Dermis blood vessel endothelial cell (primary cell): Measurements from ENCODE around the gene STOM. TPM values are rescaled to one million over a fixed set of nuclear protein-coding genes. Genes with fewer than 3 reads are reported as not detected.

ENCODE experiments used
- DNase-seq: peaks from one replicate; pipeline ENCODE4 v3.0.0; 2010
- total RNA-seq: library from RNA; depleted of rRNA; stranded (reverse); fragments of >200 nt; gene quantifications from 2 replicates; pipeline ENCODE4 v1.2.3, GENCODE V29; 2014

The STOM gene
- total RNA-seq, 1 donor from 2014 or later: 473 TPM

DNA sequence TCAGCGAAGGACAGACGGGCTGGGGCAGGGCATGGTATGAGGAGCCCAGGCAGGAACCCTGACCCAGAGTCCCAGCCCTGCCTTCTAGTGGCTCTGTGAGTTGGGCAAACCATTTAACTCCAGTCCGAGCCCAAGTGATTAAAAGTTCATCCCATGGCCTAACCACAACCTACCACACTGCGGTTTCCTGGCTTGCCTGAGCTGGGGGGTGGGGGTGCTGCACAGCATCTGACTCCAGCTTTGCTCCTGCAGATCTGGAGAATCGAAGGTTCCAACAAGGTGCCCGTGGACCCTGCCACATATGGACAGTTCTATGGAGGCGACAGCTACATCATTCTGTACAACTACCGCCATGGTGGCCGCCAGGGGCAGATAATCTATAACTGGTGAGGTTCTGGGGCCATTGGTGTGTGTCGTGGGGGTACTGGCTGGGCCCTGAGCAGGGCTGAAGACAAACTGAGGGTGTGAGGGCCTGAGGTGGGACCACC lies 49.0 kb downstream of the STOM start:
- DNase-seq: no peak

DNA sequence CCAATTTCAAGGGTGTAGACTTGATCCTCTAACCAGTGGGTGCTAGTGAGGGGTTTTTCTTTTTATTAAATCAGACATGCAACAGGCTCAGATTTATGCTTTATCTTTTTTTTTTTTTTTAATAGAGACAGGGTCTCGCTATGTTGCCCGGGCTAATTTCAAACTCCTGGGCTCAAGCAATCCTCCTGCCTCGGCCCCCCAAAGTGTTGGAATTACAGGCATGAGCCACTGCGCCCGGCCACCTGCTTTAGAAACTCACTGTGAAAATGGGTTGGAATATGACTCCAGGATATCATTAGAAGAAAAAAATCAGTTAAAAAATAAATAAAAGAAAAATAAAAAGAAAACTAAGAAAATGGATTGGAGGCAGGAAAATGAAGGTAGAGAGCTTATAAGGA lies 50.7 kb downstream of the STOM start:
- DNase-seq: no peak

DNA sequence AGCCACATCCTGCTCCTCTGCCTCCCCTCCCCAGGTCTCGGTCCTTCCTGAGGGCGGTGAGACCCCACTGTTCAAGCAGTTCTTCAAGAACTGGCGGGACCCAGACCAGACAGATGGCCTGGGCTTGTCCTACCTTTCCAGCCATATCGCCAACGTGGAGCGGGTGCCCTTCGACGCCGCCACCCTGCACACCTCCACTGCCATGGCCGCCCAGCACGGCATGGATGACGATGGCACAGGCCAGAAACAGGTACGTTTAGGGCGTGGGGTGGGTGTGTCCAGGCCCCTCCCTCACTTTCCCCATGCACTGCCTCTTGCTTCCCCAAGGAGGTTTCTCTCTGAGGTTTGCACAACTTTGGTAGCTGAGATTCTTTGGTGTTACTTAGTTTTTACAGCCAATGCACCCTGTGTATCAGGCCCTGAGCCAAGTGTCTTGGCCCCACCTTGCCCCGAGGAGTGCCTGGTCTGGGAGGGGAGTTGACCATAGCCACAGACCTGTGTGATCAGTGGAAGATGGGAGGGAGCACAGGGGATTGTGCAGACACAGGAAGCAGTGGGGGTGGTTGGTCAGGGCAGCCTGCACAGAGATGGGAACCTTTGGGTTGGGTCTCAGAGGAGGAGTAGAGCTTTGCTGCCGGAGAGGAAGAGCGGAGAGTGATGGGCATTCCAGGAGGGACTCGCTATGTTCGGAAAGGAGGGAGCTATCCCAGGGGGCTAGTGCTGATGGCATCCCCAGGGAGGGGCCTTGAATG lies 51.2 kb downstream of the STOM start:
- no peak for DNase-seq

DNA sequence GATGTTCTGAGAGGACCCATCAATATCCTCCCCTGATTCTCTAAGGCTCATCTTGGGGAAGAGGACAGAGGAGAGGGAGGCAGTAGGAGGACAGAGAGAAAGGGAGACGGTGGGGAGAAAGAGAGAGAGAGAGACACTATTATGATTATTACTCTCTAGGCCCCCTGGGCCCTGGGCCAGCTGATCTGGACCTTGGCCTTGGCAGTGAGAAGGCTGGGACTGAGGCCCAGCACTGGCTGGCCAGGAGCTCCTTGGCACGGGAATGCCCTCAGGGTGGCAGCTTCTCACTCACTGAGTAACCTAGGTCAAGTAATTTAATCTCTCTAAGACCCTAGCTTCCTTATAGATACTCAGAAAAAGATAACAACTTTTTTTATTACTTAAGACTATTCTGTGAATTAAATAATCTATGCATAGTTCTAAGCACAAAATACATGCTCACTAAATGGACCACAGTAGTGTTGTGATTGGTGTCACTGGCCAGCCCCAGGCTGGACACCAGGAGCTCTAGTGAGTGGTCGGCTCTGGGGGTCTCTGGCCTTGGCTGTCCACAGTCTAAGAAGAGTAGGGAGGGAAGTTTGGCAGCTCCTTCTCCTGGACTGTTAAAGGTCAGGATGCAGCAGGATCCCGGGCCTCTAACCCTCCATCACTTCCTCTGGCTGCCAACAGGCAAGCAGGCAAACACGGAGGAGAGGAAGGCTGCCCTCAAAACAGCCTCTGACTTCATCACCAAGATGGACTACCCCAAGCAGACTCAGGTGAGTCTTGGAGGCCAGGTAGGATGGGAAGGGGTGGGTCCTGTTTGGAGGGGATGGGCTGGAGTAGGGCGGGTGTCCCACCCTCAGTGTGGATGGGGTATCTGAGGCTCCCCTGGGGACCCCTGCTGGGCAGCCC lies 52.1 kb downstream of the STOM start:
- DNase-seq: no peak

DNA sequence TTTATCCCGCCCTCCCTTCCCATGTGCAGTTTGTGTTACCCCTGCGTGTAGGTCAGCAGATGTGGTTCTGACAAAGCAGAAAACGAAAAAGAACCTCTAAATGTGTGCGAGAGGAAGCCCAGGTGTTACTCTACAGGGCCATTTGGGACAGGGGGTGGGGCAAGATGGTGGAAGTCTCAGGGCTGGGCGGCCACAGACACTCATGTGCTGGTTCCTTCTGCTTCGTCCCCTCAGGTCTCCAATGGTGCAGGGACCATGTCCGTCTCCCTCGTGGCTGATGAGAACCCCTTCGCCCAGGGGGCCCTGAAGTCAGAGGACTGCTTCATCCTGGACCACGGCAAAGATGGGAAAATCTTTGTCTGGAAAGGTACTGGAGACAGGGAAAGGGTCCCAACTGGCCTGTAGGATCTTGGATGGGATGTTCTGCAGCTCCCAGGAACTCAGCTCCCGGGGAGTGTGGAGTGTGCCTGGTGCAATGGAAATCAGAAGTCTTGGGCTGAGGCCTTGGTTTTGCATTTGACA lies 53.1 kb downstream of the STOM start:
- DNase-seq: no peak

DNA sequence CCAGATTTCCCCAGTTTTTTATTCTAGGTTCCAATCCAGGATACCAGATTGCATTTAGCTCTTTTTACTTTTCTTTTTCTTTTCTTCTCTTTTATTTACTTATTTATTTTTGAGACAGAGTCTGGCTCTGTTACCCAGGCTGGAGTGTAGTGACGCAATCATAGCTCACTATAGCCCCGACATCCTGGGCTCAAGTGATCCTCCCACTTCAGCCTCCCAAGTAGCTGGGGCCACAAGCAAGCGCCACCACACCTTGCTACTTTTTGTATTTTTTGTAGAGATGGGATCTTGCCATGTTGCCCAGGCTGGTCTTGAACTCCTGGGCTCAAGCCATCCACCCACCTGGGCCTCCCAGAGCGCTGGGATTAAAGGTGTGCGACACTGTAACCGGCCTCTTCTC lies 53.7 kb downstream of the STOM start:
- DNase-seq: no peak

DNA sequence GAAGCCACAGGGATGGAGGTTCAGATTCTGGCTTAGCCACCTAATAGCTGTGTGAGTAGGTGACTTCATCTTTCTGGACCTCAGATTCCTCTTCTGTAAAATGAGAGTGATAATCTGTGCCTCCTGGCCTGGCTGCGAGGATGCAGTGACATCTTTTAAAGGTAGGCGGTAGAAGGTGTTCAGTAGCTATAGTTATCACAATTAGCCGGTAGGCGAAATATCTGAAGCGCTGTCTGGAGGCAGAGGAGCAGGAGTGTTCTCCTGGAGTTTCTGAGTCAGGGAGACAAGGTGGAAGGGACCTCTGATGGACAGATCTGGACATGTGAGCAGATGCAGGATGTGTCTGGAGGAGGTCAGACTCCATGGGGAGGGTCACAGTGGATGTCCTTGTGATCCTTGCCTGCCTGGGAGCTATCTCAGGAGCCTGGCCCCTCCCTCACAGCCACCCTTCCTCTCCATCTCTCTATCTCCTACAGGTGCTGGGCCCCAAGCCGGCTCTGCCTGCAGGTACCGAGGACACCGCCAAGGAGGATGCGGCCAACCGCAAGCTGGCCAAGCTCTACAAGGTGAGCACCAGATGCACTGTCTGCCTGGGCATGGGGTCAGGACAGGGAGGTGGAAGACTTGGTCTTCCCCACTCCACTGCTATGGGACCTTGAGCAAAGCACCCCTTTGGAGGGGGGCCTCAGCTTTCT lies 56.4 kb downstream of the STOM start:
- DNase-seq: no peak

DNA sequence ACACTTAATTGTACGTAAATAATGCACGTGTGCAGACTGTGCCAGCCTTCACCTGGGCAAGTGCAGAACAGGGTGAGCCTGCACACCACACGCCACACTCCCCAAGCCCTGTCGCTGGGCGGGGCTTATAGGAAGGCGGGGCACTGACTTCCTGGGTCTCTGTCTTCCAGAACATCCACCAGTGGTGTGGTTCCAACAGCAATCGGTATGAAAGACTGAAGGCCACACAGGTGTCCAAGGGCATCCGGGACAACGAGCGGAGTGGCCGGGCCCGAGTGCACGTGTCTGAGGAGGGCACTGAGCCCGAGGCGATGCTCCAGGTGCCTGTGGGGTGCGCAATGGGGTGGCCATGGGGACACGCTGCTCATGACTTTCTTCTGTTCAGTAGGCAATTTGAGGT lies 57.9 kb downstream of the STOM start:
- no peak for DNase-seq

DNA sequence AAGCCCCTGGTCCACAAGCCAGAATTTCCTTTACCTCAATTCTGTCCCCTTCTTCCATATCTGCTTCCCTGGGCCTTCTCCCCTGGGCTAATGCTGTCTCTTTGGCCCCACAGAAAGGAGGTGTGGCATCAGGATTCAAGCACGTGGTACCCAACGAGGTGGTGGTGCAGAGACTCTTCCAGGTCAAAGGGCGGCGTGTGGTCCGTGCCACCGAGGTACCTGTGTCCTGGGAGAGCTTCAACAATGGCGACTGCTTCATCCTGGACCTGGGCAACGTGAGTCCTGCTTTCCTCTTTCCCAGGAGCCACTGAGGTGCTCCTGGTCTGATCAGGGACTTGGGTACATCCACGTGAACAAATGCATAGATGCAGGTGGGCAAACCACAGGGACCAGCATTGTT lies 59.5 kb downstream of the STOM start:
- no peak for DNase-seq

DNA sequence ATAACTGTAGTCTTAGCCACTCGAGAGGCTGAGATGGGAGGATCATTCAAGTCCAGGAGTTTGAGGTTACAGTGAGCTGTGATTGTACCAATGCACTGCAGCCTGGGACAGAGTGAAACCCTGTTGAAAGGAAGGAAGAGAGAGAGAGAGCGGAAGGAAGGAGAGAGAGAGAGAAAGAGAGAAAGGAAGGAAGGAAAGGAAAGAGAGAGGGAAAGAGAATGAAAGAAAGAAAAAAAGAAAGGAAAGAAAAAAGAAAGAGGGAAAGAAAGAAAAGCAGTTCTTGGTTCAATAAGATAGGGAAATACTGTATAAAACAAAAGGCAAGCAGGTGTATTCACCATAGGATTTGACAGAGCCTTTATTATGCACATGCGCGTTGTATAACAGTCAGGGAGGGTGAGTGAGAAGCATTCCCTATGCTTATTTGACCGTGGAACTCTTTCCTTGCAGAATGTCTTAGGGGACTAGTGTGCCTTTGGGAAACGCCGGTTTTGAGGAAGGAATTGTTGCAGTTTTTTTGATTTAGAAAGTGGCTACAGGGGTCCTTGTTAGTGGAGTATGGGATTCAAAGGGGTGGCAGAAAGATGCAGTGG lies 60.1 kb downstream of the STOM start:
- DNase-seq: no peak

DNA sequence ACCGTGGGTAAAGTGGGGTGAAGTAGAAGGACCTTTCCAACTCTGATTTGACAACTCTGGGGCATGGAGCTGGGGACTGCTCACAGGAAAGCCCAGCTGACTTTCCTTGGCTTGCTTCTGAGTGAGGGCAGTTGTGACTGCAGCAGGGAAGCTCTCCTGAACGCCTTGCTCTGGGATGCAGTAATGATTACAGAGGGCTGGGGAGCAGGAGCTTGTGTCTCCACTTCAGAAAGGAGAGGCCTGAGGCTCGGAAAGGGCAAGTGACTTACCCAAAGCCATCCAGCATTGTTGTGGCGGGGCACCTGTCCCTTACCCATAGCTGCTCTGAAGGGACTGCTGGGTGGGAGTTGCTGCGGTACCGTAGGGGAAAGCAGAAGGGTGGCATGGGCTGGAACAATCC lies 60.9 kb downstream of the STOM start:
- DNase-seq: no peak

DNA sequence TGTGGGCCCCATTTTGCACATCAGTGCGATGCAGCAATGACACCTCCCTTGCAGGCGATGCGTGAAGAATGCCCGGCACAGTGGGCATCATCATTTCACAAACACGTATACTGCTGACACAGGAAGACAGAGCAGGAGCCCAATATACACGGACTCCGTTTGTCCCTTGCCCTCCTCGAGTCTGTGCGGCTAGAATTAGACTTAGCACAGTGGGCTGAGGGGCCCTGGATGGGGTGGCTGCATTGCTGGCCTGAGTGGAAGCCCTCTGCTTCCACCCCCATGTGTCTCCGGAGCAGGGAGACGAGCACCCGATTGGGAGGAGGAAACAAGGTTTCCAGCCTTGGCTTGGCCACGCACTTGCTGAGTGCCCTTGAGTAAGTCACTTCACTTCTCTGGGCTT lies 61.3 kb downstream of the STOM start:
- no peak for DNase-seq

DNA sequence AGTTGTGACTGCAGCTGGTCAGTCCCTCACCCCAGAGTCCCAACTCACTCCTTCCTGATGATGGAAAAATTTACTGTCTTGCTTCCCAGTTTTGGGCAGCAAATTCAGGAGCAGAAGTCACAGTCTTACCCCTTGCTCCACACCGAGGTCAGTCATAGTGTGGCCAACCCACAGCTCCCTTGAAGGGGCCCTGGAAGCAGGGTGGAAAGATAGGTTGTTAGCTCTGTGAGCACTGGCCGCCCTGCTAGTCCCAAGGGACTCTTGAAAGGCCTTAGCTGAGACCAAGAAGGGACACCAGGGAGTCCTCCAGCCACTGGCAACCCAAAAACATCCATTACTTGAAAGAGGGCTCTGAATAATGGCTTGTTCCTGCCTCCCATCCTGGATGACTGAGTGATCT lies 62.1 kb downstream of the STOM start:
- no peak for DNase-seq

DNA sequence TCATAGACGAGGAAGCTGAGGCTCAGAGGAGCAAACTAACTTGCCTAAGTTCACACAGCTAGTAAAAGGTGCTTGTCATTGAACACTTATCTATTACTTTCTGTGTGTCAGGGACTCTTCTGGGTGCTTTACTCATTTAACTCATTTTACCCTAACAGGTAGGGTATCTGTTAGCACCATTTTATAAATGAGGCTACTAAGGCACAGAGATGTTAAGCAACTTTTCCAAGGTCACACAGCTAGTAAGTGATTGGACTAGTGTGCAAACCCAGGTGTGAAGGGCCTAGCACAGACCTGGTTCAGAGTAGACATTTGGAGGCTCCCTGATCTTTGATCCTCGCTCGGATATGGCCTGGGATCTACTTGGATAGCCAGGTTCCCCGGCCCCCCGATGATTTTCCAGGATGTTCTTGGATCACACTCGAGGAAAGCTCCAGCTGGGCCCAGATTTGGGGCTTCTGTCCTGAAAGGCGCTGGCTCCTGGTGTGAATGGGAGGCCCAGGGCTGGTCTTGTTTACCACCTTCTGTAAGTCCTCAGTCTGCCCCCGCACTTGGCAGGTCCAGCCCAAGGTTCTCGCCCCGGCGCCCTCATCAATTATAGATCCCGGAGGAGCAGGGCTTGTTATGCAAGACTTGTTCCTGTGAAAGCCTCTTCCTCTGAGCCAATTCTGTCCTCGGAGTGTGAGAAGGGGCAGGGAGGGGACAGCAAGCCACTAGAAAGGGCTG lies 64.6 kb downstream of the STOM start:
- DNase-seq: no peak

DNA sequence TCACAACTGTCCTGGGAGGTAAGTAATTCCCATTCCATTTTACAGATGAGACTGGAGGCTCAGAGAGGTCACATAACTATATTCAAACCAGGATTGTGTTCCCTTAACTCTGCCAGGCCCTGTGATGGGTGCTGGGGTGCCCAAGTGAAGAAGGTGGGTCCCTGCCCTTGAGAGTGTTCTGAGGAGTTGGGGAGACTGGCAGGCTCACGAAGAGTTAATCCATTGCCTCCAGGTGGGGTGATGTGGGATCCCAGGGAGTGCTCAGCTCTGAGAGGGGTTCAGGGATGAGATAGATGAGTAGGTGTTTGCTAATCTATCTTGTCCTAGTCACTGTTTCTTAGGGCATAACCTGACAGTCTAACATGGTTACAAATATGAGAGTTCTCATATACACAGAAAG lies 65.3 kb downstream of the STOM start:
- no peak for DNase-seq

DNA sequence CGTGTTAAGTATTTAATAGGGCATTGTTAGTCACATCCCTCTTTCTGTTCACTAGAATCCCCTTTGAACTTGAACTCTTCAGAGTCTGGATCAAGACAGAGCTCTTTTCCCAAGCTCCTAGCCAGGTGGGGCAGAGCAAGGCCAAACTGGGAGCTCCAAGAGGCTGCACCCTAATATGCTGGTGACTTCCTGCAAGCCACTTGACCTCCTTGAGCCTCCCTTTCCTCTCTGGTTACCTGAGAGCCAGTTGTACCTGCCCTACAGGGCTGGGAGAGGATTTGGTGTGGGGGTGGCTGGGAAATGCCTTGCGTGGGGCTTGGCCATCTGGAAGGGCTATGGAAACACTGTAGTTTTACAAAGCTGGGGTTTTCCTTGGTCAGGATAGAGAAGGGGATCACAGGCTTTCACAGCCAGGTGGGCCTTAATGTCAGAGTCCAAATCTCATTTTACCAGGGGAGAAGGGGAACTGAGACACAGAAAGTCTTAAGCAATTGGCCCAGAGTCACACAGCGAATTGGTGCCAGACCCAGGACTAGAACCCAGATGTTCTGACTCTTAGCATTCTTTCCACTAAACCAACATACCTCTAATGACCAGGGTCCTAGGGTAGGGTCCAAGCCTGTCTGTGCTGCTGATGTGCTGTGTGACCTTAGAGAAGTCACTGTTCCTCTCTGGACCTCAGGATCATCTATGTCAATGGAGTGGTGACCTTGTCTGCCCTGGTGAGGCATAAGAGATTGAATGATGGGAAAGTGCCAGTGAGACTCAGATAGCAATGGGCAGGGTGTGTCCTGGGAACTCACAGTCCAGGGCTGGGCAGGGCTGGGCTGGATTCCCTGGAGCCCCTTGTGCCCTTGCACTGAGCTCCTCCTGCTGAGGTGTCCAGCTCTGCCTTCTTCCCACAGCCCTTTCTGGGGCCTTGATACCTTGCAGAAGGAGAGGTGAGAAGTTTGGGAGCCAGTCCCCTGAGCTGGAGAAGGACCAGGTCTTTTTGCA lies 66.3 kb downstream of the STOM start:
- DNase-seq: no peak

DNA sequence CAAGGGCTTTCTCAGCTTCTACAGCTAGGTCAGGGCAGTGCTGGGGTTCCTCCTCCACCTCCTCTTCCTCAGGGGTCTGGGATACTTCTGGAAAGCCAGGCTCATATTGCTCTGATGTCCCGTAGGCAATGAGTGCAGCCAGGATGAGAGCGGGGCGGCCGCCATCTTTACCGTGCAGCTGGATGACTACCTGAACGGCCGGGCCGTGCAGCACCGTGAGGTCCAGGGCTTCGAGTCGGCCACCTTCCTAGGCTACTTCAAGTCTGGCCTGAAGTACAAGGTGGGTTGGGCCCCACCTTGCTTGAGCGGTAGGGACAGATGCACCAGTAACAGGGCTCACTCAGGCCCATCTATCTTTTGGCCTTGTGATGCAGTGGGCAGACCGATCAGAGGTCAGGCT lies 67.3 kb downstream of the STOM start:
- DNase-seq: no peak

DNA sequence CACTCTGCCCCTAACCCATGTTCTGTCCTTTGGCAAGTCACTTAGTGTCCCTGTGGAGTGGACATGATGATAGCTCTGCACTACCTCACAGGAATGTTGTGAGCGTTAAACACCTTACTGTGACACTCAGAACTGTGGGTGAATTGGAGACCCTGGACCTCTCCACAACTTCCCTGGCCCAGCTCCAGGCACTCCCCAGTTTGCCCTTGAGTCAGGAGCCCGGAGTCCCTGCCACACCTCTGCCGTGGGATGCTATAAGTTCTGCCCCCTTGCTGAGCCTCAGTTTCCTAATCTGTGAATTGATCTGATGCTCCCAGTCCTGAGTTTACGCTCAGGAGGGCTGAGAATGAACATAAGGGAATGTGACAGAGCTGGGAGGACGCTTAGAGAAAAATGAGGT lies 67.7 kb downstream of the STOM start:
- no peak for DNase-seq

DNA sequence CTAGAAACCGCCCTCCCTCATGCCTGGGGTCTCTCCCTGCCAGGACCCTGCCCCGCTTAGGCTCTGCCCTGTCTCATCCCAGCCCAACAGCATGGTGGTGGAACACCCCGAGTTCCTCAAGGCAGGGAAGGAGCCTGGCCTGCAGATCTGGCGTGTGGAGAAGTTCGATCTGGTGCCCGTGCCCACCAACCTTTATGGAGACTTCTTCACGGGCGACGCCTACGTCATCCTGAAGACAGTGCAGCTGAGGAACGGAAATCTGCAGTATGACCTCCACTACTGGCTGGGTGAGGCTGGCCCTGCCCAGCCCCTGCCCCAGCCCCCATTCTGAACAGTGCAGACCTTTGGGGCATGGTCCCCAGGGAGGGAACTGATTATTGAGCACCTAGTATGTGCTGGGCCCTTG lies 68.2 kb downstream of the STOM start:
- DNase-seq: no peak

DNA sequence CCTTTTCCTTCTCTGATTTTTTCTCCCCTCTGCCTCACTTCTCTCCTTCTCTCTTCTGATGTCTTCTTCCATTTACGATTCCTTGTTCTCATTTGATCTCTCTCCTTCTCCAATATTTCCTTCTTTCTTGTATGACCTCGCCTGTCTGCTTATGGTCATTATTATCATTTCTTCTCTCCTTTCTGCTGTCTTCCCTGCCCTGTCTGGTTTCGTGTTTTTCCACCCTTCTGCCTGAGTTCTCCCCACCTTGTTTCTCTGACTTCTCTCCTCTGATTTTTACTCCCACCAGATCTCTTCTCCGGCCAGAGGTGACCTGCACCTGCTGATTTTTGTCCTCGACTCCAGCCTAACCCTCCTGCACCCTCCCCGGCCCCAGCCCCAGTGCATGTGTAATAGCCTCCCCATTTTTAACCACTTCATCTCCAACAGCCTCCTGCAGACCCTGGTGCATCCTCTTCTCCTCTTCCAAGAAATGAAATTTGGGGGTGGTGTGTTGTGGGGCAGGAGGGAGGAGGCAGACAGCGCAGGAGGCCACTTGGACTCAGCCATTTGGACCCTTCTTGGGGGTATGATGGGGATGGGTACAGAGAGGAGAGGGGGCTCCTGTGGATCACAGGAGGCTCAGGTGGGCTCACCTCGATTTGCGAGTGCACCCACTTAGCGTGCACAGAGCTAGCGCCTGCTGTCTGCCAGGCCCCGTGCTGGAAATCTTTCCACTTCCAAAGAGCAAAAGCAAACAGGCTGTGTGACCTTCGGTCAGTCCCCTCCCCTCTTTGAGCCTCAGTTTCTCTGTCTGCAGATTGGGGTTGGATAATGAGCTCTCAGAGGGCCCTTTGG lies 69.5 kb downstream of the STOM start:
- DNase-seq: no peak
